ENCODE data around the gene CTIF. TPM values are rescaled to one million over a fixed set of nuclear protein-coding genes. Genes with fewer than 3 reads are reported as not detected.

CTIF gene
- total RNA-seq, 4 donors from 2014 or later, result 14.1 to 78.2 (median 18.4) TPM

DNA sequence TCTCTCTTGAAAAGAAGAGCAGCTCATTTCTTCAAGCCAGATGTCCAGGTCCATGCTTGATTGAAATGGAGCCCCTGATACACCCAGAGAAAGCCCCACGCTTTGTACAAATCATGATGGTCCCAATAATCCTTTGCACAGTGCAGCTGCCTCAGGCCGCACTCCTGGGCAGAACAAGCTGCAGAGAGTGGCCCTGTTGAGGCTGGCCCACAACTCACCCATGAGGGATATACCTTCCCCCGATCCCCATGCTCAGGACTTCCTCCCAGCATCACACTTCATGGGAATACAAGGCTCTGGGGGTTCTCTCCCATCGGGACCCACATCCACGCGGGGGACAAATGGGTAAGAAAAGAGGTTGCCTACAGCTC, 181.8 kb downstream of the CTIF start:
- Histone ChIP-seq H3K4me3 (no peak overlapping the region), H3K9me3 (no peaks in the 10 kb centered on the region), H3K27ac (no peak overlapping the region), H3K36me3 (no peaks in the 10 kb centered on the region), H3K4me1 (peaks cover 0 to 12% (median 5%) of the 10 kb centered on the region in 4 donors), H3K27me3 (no peaks in the 10 kb centered on the region)
- no peak for DNase-seq
- 96 to 100% methylated on average over 3 to 6 of the region's 6 CpGs for WGBS, 2 donors (ENCODE audit: low coverage in 1 of 2)
- TF ChIP-seq POLR2AphosphoS5 (IDR thresholded peaks at IDR 0.05) (no peak), POLR2A (IDR thresholded peaks at IDR 0.05) (no peak), EP300 (IDR thresholded peaks at IDR 0.05; ENCODE audit: low read depth) (no peak)
- TF ChIP-seq, protein P1, sequence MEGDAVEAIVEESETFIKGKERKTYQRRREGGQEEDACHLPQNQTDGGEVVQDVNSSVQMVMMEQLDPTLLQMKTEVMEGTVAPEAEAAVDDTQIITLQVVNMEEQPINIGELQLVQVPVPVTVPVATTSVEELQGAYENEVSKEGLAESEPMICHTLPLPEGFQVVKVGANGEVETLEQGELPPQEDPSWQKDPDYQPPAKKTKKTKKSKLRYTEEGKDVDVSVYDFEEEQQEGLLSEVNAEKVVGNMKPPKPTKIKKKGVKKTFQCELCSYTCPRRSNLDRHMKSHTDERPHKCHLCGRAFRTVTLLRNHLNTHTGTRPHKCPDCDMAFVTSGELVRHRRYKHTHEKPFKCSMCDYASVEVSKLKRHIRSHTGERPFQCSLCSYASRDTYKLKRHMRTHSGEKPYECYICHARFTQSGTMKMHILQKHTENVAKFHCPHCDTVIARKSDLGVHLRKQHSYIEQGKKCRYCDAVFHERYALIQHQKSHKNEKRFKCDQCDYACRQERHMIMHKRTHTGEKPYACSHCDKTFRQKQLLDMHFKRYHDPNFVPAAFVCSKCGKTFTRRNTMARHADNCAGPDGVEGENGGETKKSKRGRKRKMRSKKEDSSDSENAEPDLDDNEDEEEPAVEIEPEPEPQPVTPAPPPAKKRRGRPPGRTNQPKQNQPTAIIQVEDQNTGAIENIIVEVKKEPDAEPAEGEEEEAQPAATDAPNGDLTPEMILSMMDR (IDR thresholded peaks at IDR 0.05), result no peak
- intact Hi-C loops (cut with DNase I; ENCODE audit: low total_unique reads), result no loop called here
- in situ Hi-C loops (cut with MboI; ENCODE audit: low pct_ligation_motif_present in 1 of 4, low pct_unique_long_range_greater_than_20kb in 1 of 4, low sequenced_read_pairs in 3 of 4), result no loop called here

DNA sequence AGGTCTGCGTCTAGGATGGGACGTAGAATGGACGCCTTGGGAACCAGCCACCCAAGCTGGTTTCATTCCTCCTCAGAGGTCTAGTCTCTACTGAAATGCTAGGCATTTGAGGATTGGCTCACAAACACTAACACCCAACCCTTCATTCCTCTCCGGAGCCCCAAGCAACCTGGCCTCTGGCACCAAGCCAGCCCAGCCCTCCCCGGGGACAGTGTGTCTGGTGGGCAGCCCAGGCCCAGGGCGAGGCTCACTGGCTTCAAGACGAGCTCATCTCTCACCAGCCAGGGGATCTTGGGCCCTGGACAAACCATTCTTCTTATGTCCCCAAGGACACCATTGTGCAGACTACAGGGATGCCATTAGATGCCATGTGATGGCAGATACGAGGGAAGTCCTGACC, 182.5 kb downstream of the CTIF start:
- in situ Hi-C loops (cut with MboI; ENCODE audit: low pct_ligation_motif_present in 1 of 4, low pct_unique_long_range_greater_than_20kb in 1 of 4, low sequenced_read_pairs in 3 of 4) (no loop called here), intact Hi-C loops (cut with DNase I; ENCODE audit: low total_unique reads) (no loop called here)
- TF ChIP-seq, protein P1 (IDR thresholded peaks at IDR 0.05), result no peak
- TF ChIP-seq POLR2AphosphoS5 (IDR thresholded peaks at IDR 0.05), result no peak
- TF ChIP-seq EP300 (IDR thresholded peaks at IDR 0.05; ENCODE audit: low read depth), result no peak
- no peak for TF ChIP-seq POLR2A (IDR thresholded peaks at IDR 0.05)
- Histone ChIP-seq H3K27ac (no peak overlapping the region), H3K36me3 (no peaks in the 10 kb centered on the region), H3K27me3 (no peaks in the 10 kb centered on the region), H3K9me3 (no peaks in the 10 kb centered on the region), H3K4me1 (peaks cover 0 to 5% (median under 1%) of the 10 kb centered on the region in 4 donors), H3K4me3 (no peak overlapping the region)
- WGBS, 2 donors (ENCODE audit: low coverage in 1 of 2), result 74 to 100% methylated on average over 3 to 8 of the region's 8 CpGs
- no peak for DNase-seq

DNA sequence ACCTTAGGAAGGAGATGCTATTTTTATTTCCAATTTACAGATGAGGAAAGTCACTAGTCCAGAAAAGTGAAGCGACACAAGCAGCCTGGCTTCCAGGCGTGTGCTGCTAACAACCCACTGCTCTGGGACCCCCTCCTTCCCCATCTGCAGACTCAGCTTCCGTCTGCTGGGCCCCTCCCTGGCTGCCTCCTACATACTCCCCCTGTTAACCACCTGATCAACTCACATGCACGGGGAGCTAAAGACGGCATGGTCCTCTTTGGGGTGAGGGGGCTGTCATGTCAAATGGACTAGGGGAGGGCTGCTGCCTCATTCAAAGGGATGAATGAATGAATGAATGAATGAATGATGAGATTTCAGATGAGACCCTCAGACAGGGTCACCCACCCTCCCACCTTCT, 184.2 kb downstream of the CTIF start:
- TF ChIP-seq POLR2A (IDR thresholded peaks at IDR 0.05) (no peak), POLR2AphosphoS5 (IDR thresholded peaks at IDR 0.05) (no peak), EP300 (IDR thresholded peaks at IDR 0.05; ENCODE audit: low read depth) (no peak)
- TF ChIP-seq, protein P1 (IDR thresholded peaks at IDR 0.05), result no peak
- H3K27ac ChIP-seq, result no peak overlapping the region
- no peak overlapping the region for H3K4me3 ChIP-seq
- intact Hi-C loops (cut with DNase I; ENCODE audit: low total_unique reads), result no loop called here
- WGBS, 2 donors (ENCODE audit: low coverage in 1 of 2), result 94% methylated on average over 5 of the region's 5 CpGs; no CpG with 5 or more reads in 1 of the 2 donors
- DNase-seq, result no peak
- in situ Hi-C loops (cut with MboI; ENCODE audit: low pct_ligation_motif_present in 1 of 4, low pct_unique_long_range_greater_than_20kb in 1 of 4, low sequenced_read_pairs in 3 of 4), result no loop called here
- H3K27me3 ChIP-seq, result no peaks in the 10 kb centered on the region
- no peaks in the 10 kb centered on the region for H3K9me3 ChIP-seq
- H3K36me3 ChIP-seq, result no peaks in the 10 kb centered on the region
- peaks cover 0 to 5% (median 0%) of the 10 kb centered on the region in 4 donors for H3K4me1 ChIP-seq

DNA sequence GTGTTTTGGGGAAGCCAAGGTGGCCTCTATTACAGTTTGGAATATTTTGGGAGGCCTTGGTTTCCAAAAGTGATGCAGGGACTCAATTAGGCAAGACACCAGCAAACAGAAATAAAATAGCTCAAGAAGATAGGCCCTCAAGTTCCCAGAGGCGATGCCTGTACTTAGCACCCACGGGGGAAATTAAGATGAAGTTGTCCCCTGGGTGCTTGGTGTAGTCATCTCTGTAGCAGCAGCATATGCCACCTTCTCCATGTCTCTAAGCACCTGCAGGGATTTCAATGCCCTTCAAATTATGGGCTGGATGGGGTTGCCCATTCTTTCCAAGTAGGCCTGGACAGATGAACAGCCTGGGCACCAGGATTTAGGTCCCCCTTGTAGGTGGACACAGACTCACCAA, 185.0 kb downstream of the CTIF start:
- no peak for DNase-seq
- WGBS, 2 donors (ENCODE audit: low coverage in 1 of 2), result 86 to 96% methylated on average over 2 of the region's 2 CpGs
- H3K27ac ChIP-seq, result no peak overlapping the region
- intact Hi-C loops (cut with DNase I; ENCODE audit: low total_unique reads), result no loop called here
- H3K36me3 ChIP-seq, result no peaks in the 10 kb centered on the region
- TF ChIP-seq, protein P1 (IDR thresholded peaks at IDR 0.05), result no peak
- no peak for TF ChIP-seq POLR2AphosphoS5 (IDR thresholded peaks at IDR 0.05)
- no peak for TF ChIP-seq POLR2A (IDR thresholded peaks at IDR 0.05)
- no peak for TF ChIP-seq EP300 (IDR thresholded peaks at IDR 0.05; ENCODE audit: low read depth)
- no peaks in the 10 kb centered on the region for H3K9me3 ChIP-seq
- no peaks in the 10 kb centered on the region for H3K27me3 ChIP-seq
- H3K4me1 ChIP-seq, result peaks cover 0 to 5% (median 0%) of the 10 kb centered on the region in 4 donors
- H3K4me3 ChIP-seq, result no peak overlapping the region
- in situ Hi-C loops (cut with MboI; ENCODE audit: low pct_ligation_motif_present in 1 of 4, low pct_unique_long_range_greater_than_20kb in 1 of 4, low sequenced_read_pairs in 3 of 4), result no loop called here

All from transverse colon (tissue), 4 donors.